Large intestine (tissue), 3 donors: ENCODE data around the gene PDGFC. TPM values are rescaled to one million over a fixed set of nuclear protein-coding genes. Genes with fewer than 3 reads are reported as not detected.

Source experiments
- DNase-seq, 2 donors: peaks; one replicate each; pipeline versions ENCODE4 v3.0.0 to v3.0.0-alpha.2; 2013
- H3K27ac ChIP-seq: one replicate; pipeline ENCODE4 v1.5.1; 2013; ENCODE audit warnings: low read length
- H3K27me3 ChIP-seq: 2 replicates; pipeline ENCODE4 v1.6.1; 2013; ENCODE audit warnings: low read length; ENCODE audit not compliant: control insufficient read depth, insufficient read depth
- H3K36me3 ChIP-seq: 2 replicates; pipeline ENCODE4 v1.6.1; 2013; ENCODE audit warnings: low read length; ENCODE audit not compliant: control insufficient read depth, insufficient read depth
- H3K4me1 ChIP-seq: one replicate; pipeline ENCODE4 v1.6.1; 2013; ENCODE audit warnings: low read length; ENCODE audit not compliant: control insufficient read depth, insufficient read depth
- H3K4me3 ChIP-seq: one replicate; pipeline ENCODE4 v1.5.1; 2013; ENCODE audit warnings: low read length
- H3K9me3 ChIP-seq: one replicate; pipeline ENCODE4 v1.6.1; 2013; ENCODE audit warnings: mild to moderate bottlenecking, low read depth, low read length, moderate library complexity; ENCODE audit not compliant: control insufficient read depth
- WGBS: methylation state at CpG from one replicate; pipeline ENCODE4 v1.1.5; 2013; ENCODE audit warnings: low lambda C conversion rate; ENCODE audit not compliant: insufficient coverage; 5-methylcytosine and 5-hydroxymethylcytosine counted together
- polyA plus RNA-seq: library from polyadenylated mRNA; unstranded; fragments of 120-200 nt; gene quantifications from one replicate; pipeline ENCODE4 v1.2.1, GENCODE V29; 2013

PDGFC gene
- polyA plus RNA-seq, 1 donor: 23.5 TPM

GRCh38 chr4:156795727-156796126 is 175.9 kb downstream of the PDGFC start:
- Histone ChIP-seq H3K4me1 (no peaks in the 10 kb centered on the region), H3K27ac (no peak overlapping the region), H3K36me3 (no peaks in the 10 kb centered on the region), H3K27me3 (no peaks in the 10 kb centered on the region), H3K9me3 (no peaks in the 10 kb centered on the region), H3K4me3 (no peak overlapping the region)
- DNase-seq: no peak
- WGBS: 45% methylated on average over 2 of the region's 2 CpGs

GRCh38 chr4:156794863-156795262 is 176.7 kb downstream of the PDGFC start:
- no peak for DNase-seq
- Histone ChIP-seq H3K9me3 (no peaks in the 10 kb centered on the region), H3K4me3 (no peak overlapping the region), H3K27ac (no peak overlapping the region), H3K4me1 (no peaks in the 10 kb centered on the region), H3K36me3 (no peaks in the 10 kb centered on the region), H3K27me3 (no peaks in the 10 kb centered on the region)
- WGBS: 47% methylated on average over 2 of the region's 4 CpGs

- Histone ChIP-seq H3K4me1 (no peaks in the 10 kb centered on the region), H3K27me3 (no peaks in the 10 kb centered on the region), H3K9me3 (no peaks in the 10 kb centered on the region), H3K4me3 (no peak overlapping the region), H3K27ac (no peak overlapping the region), H3K36me3 (no peaks in the 10 kb centered on the region)
- no CpG with 5 or more reads among the region's 2 CpGs for WGBS
- no peak for DNase-seq
Measured at GRCh38 chr4:156792462-156793085, 179.0 kb downstream of the PDGFC start.

GRCh38 chr4:156790866-156791265 is 180.7 kb downstream of the PDGFC start:
- Histone ChIP-seq H3K36me3 (no peaks in the 10 kb centered on the region), H3K4me3 (no peak overlapping the region), H3K27ac (no peak overlapping the region), H3K9me3 (no peaks in the 10 kb centered on the region), H3K4me1 (no peaks in the 10 kb centered on the region), H3K27me3 (no peaks in the 10 kb centered on the region)
- WGBS: no CpG with 5 or more reads among the region's 1 CpG
- no peak for DNase-seq

GRCh38 chr4:156788782-156789181 is 182.8 kb downstream of the PDGFC start:
- no peaks in the 10 kb centered on the region for H3K36me3 ChIP-seq
- no peaks in the 10 kb centered on the region for H3K9me3 ChIP-seq
- no peak overlapping the region for H3K4me3 ChIP-seq
- no peaks in the 10 kb centered on the region for H3K27me3 ChIP-seq
- no peak for DNase-seq
- H3K4me1 ChIP-seq: no peaks in the 10 kb centered on the region
- H3K27ac ChIP-seq: no peak overlapping the region

GRCh38 chr4:156786713-156787112 is 184.9 kb downstream of the PDGFC start:
- Histone ChIP-seq H3K4me3 (no peak overlapping the region), H3K4me1 (no peaks in the 10 kb centered on the region), H3K36me3 (no peaks in the 10 kb centered on the region), H3K9me3 (no peaks in the 10 kb centered on the region), H3K27ac (no peak overlapping the region), H3K27me3 (no peaks in the 10 kb centered on the region)
- DNase-seq: no peak

- H3K36me3 ChIP-seq: no peaks in the 10 kb centered on the region
- no peak overlapping the region for H3K27ac ChIP-seq
- DNase-seq: no peak
- no peaks in the 10 kb centered on the region for H3K9me3 ChIP-seq
- WGBS: no CpG with 5 or more reads among the region's 3 CpGs
- H3K4me3 ChIP-seq: no peak overlapping the region
- no peaks in the 10 kb centered on the region for H3K27me3 ChIP-seq
- no peaks in the 10 kb centered on the region for H3K4me1 ChIP-seq
Measured at GRCh38 chr4:156784970-156785369, 186.6 kb downstream of the PDGFC start.

GRCh38 chr4:156783966-156784365 is 187.6 kb downstream of the PDGFC start:
- Histone ChIP-seq H3K4me3 (no peak overlapping the region), H3K27ac (no peak overlapping the region), H3K36me3 (no peaks in the 10 kb centered on the region), H3K9me3 (no peaks in the 10 kb centered on the region), H3K27me3 (no peaks in the 10 kb centered on the region), H3K4me1 (no peaks in the 10 kb centered on the region)
- WGBS: 100% methylated on average over 2 of the region's 2 CpGs
- no peak for DNase-seq

- Histone ChIP-seq H3K36me3 (no peaks in the 10 kb centered on the region), H3K27ac (no peak overlapping the region), H3K27me3 (no peaks in the 10 kb centered on the region), H3K4me3 (no peak overlapping the region), H3K9me3 (no peaks in the 10 kb centered on the region), H3K4me1 (no peaks in the 10 kb centered on the region)
- DNase-seq: no peak
- WGBS: 100% methylated on average over 2 of the region's 5 CpGs
Measured at GRCh38 chr4:156782491-156782890, 189.1 kb downstream of the PDGFC start.

GRCh38 chr4:156781852-156782251 is 189.7 kb downstream of the PDGFC start:
- WGBS: 57% methylated on average over 1 of the region's 2 CpGs
- no peaks in the 10 kb centered on the region for H3K9me3 ChIP-seq
- H3K4me3 ChIP-seq: no peak overlapping the region
- H3K36me3 ChIP-seq: no peaks in the 10 kb centered on the region
- no peaks in the 10 kb centered on the region for H3K27me3 ChIP-seq
- H3K4me1 ChIP-seq: no peaks in the 10 kb centered on the region
- no peak overlapping the region for H3K27ac ChIP-seq
- DNase-seq: no peak

- H3K9me3 ChIP-seq: no peaks in the 10 kb centered on the region
- H3K27ac ChIP-seq: no peak overlapping the region
- H3K4me3 ChIP-seq: no peak overlapping the region
- DNase-seq: no peak
- H3K36me3 ChIP-seq: no peaks in the 10 kb centered on the region
- no peaks in the 10 kb centered on the region for H3K4me1 ChIP-seq
- WGBS: no CpG with 5 or more reads among the region's 1 CpG
- H3K27me3 ChIP-seq: no peaks in the 10 kb centered on the region
Measured at GRCh38 chr4:156779774-156780173, 191.8 kb downstream of the PDGFC start.
